ENCODE measurements around the gene COPS7B. TPM values are rescaled to one million over a fixed set of nuclear protein-coding genes. Genes with fewer than 3 reads are reported as not detected.

The COPS7B gene
- polyA plus RNA-seq, 2 of the 4 experiments (the other 2 are of a cell fraction) = 34.3 to 54.9 TPM

DNA sequence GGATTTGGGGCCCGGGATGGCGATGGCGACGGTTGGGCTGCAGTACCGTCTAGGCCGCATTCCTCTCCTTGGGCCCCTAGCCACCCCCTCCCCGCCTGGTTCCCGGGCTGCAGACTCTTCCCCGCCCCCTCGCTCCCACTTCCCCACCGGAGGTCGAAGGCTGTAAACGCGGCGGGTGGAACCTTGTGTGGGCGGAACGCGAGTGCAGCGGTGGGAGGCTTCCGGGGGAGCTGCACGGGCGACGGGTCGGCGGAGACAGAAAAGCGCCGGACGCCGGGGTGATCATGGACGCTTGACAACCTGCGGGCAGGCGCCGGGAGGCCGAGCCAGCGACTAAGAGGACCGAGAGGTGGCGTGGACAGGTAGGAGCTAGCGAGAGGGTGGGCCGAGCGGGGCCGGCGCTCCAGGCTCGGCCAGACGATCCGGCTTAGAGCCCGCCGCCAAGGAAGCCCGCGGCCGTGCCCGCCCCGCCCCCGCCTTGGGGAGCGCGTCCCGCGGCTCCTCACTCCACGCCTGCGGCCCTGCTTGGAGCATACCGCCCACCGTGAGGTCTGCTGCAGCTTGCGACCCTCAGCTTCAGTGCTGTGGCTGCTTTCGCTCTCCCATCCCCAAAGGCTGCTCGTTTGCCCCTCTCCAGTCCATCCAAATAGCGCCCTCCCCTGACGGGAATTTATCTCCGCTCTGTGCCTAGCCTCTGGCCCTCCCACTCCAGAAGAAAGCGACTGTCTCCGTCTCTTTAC, at the start of gene COPS7B (continued):
- no peak for TF ChIP-seq CBX2 (IDR thresholded peaks at IDR 0.05; ENCODE audit: borderline replicate concordance, low read depth)
- TF ChIP-seq, protein P1, sequence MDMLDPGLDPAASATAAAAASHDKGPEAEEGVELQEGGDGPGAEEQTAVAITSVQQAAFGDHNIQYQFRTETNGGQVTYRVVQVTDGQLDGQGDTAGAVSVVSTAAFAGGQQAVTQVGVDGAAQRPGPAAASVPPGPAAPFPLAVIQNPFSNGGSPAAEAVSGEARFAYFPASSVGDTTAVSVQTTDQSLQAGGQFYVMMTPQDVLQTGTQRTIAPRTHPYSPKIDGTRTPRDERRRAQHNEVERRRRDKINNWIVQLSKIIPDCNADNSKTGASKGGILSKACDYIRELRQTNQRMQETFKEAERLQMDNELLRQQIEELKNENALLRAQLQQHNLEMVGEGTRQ (IDR thresholded peaks at IDR 0.05) = no peak
- TF ChIP-seq EHF (CRISPR knock-in tag; IDR thresholded peaks at IDR 0.05) = no peak
- TF ChIP-seq HES2 (IDR thresholded peaks at IDR 0.05) = no peak
- TF ChIP-seq, protein P2, sequence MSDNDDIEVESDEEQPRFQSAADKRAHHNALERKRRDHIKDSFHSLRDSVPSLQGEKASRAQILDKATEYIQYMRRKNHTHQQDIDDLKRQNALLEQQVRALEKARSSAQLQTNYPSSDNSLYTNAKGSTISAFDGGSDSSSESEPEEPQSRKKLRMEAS (IDR thresholded peaks at IDR 0.05) = peak; percentile 90
- no peak for TF ChIP-seq HOXB13 (CRISPR knock-in tag; IDR thresholded peaks at IDR 0.05; ENCODE audit: low read depth)
- no peak for TF ChIP-seq HMGXB4 (CRISPR knock-in tag; IDR thresholded peaks at IDR 0.05; ENCODE audit: borderline replicate concordance)
- TF ChIP-seq PHF8 (IDR thresholded peaks at IDR 0.05; ENCODE audit: borderline replicate concordance, low read depth) = peak; percentile 47; the same call in 1 of the 2 replicates
- TF ChIP-seq HOXA7 (CRISPR knock-in tag; IDR thresholded peaks at IDR 0.05) = no peak
- TF ChIP-seq NFE2L2 (conservative IDR thresholded peaks at IDR 0.05; ENCODE audit: low read length) = no peak
- TF ChIP-seq CEBPB (IDR thresholded peaks at IDR 0.05) = peak in 1 of 2 experiments; percentile 36; a peak in 1 of 4 replicates
- TF ChIP-seq BHLHE40 (IDR thresholded peaks at IDR 0.05; ENCODE audit: low read depth, low read length) = peak; percentile 87
- no peak for TF ChIP-seq KDM1A (IDR thresholded peaks at IDR 0.05; ENCODE audit: low read depth)
- TF ChIP-seq JUNB (IDR thresholded peaks at IDR 0.05) = no peak
- no peak for TF ChIP-seq TFCP2L1 (CRISPR knock-in tag; IDR thresholded peaks at IDR 0.05)
- TF ChIP-seq CHD4 (IDR thresholded peaks at IDR 0.05; ENCODE audit: borderline replicate concordance) = no peak
- TF ChIP-seq, protein P3, sequence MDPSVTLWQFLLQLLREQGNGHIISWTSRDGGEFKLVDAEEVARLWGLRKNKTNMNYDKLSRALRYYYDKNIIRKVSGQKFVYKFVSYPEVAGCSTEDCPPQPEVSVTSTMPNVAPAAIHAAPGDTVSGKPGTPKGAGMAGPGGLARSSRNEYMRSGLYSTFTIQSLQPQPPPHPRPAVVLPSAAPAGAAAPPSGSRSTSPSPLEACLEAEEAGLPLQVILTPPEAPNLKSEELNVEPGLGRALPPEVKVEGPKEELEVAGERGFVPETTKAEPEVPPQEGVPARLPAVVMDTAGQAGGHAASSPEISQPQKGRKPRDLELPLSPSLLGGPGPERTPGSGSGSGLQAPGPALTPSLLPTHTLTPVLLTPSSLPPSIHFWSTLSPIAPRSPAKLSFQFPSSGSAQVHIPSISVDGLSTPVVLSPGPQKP (IDR thresholded peaks at IDR 0.05; ENCODE audit: low read depth, low read length) = no peak
- TF ChIP-seq POLR2A (IDR thresholded peaks at IDR 0.05; ENCODE audit: low read length) = peak; percentile 37
- TF ChIP-seq ZC3H11A (IDR thresholded peaks at IDR 0.05) = peak; percentile 38; the same call in 1 of the 2 replicates
- no peak for TF ChIP-seq POLR2AphosphoS2 (conservative IDR thresholded peaks at IDR 0.05; ENCODE audit: low read length)
- TF ChIP-seq HEYL (CRISPR knock-in tag; IDR thresholded peaks at IDR 0.05) = no peak
- no peak for TF ChIP-seq ZFP36 (IDR thresholded peaks at IDR 0.05; ENCODE audit: borderline replicate concordance, partially characterized antibody)
- peak; percentile 60; the same call in 1 of the 2 replicates for TF ChIP-seq GATA3 (IDR thresholded peaks at IDR 0.05; ENCODE audit: borderline replicate concordance)
- no peak for TF ChIP-seq FOSB (CRISPR knock-in tag; IDR thresholded peaks at IDR 0.05)
- TF ChIP-seq RNF2 (IDR thresholded peaks at IDR 0.05; ENCODE audit: borderline replicate concordance, low read depth) = no peak
- no peak for TF ChIP-seq ZNF302 (CRISPR knock-in tag; IDR thresholded peaks at IDR 0.05)
- no peak for TF ChIP-seq RFX5 (IDR thresholded peaks at IDR 0.05)

Data from A549 (cell line).